IMR-90 (cell line): ENCODE measurements around the gene C16orf86. TPM values are rescaled to one million over a fixed set of nuclear protein-coding genes. Genes with fewer than 3 reads are reported as not detected.
A peak's percentile ranks its signal among the peaks of the same experiment; 100 is the strongest.

Experiments used
- ATAC-seq: fragments of 200-7000 bp; cut with Tn5 transposase; 2 replicates; pipeline ENCODE4 v1.9.1; 2020; ENCODE audit warnings: low read depth, mild to moderate bottlenecking, moderate library complexity
- BruUV-seq: library from RNA; stranded (reverse); fragments of 400-500 nt; replicated peaks from 2 replicates; lab custom pipeline; 2021; lab: Mats Ljungman, UMichigan
- CTCF ChIA-PET: fragments of 300-600 bp; formaldehyde crosslinking; extraction: SDS; loops from one replicate; lab custom pipeline; 2021; ENCODE audit warnings: antibody characterized with exemption; lab: Yijun Ruan, JAX
- POLR2A ChIA-PET: fragments of 300-600 bp; sonication (Branson Sonifier 250); formaldehyde crosslinking; loops from one replicate; lab custom pipeline; 2022; ENCODE audit warnings: antibody characterized with exemption; ENCODE audit not compliant: unreplicated experiment; lab: Charles Lee
- DNase-seq: peaks from one replicate; pipeline ENCODE4 v3.0.0; 2013
- H2AFZ ChIP-seq: replicated peaks from 2 replicates; pipeline ENCODE3; 2013; ENCODE audit warnings: low read length, mild to moderate bottlenecking; ENCODE audit not compliant: poor library complexity
- H2AK5ac ChIP-seq: 2 replicates; pipeline ENCODE4 v1.6.1; 2013; ENCODE audit warnings: low read depth, low read length, inconsistent platforms
- H2AK9ac ChIP-seq: replicated peaks from 2 replicates; pipeline ENCODE3; 2013; ENCODE audit warnings: mild to moderate bottlenecking, low read depth, low read length, moderate library complexity; ENCODE audit not compliant: poor library complexity
- H2BK120ac ChIP-seq: 2 replicates; pipeline ENCODE4 v1.6.1; 2013; ENCODE audit warnings: low read depth, low read length, inconsistent platforms
- H2BK15ac ChIP-seq: 3 replicates; pipeline ENCODE4 v1.6.1; 2013; ENCODE audit warnings: low read depth, low read length, inconsistent platforms
- H2BK20ac ChIP-seq: 2 replicates; pipeline ENCODE4 v1.6.1; 2013; ENCODE audit warnings: low read depth, mild to moderate bottlenecking, inconsistent platforms, low read length, moderate library complexity
- H2BK5ac ChIP-seq: 2 replicates; pipeline ENCODE4 v1.6.1; 2013; ENCODE audit warnings: mild to moderate bottlenecking, low read depth, low read length, inconsistent platforms; ENCODE audit not compliant: poor library complexity, severe bottlenecking
- H3K14ac ChIP-seq: replicated peaks from 2 replicates; pipeline ENCODE4 v1.6.1; 2013; ENCODE audit warnings: low read depth, low read length, inconsistent platforms
- H3K18ac ChIP-seq: 2 replicates; pipeline ENCODE4 v1.6.1; 2013; ENCODE audit warnings: low read depth, low read length, control low read depth
- H3K23ac ChIP-seq: 2 replicates; pipeline ENCODE4 v1.6.1; 2013; ENCODE audit warnings: low read depth, low read length, inconsistent platforms
- H3K27ac ChIP-seq: 2 replicates; pipeline ENCODE4 v1.5.1; 2013; ENCODE audit warnings: mild to moderate bottlenecking, control low read depth, low read length; ENCODE audit not compliant: insufficient read depth
- H3K27me3 ChIP-seq: 2 replicates; pipeline ENCODE4 v1.6.1; 2013; ENCODE audit warnings: low read length; ENCODE audit not compliant: control insufficient read depth, insufficient read depth
- H3K36me3 ChIP-seq: 2 replicates; pipeline ENCODE4 v1.6.1; 2013; ENCODE audit warnings: low read length, mixed read lengths; ENCODE audit not compliant: control insufficient read depth, insufficient read depth
- H3K4ac ChIP-seq: 2 replicates; pipeline ENCODE4 v1.6.1; 2013; ENCODE audit warnings: low read depth, low read length, inconsistent platforms
- H3K4me1 ChIP-seq: 2 replicates; pipeline ENCODE4 v1.6.1; 2013; ENCODE audit warnings: low read length, mixed read lengths; ENCODE audit not compliant: control insufficient read depth, insufficient read depth
- H3K4me2 ChIP-seq: 2 replicates; pipeline ENCODE4 v1.6.1; 2013; ENCODE audit warnings: low read depth, mild to moderate bottlenecking, control low read depth, low read length, moderate library complexity
- H3K4me3 ChIP-seq: 2 replicates; pipeline ENCODE4 v1.5.1; 2013; ENCODE audit warnings: low read depth, mild to moderate bottlenecking, control low read depth, low read length, moderate library complexity; ENCODE audit not compliant: insufficient read depth
- H3K56ac ChIP-seq: 2 replicates; pipeline ENCODE4 v1.6.1; 2013; ENCODE audit warnings: low read length, inconsistent platforms; ENCODE audit not compliant: insufficient read depth; ENCODE audit errors: extremely low read depth
- H3K79me1 ChIP-seq, 2 experiments: 2 replicates each; pipeline ENCODE4 v1.6.1; 2013; ENCODE audit warnings: low read length in 2 of 2, inconsistent platforms in 1 of 2, low read depth in 1 of 2
- H3K9ac ChIP-seq: 2 replicates; pipeline ENCODE4 v1.6.1; 2013; ENCODE audit warnings: low read depth, low read length, control low read depth
- H3K9me1 ChIP-seq: 2 replicates; pipeline ENCODE4 v1.6.1; 2013; ENCODE audit warnings: low read length, inconsistent platforms; ENCODE audit not compliant: insufficient read depth
- H3K9me3 ChIP-seq: 2 replicates; pipeline ENCODE4 v1.6.1; 2013; ENCODE audit warnings: low read length; ENCODE audit not compliant: control insufficient read depth, insufficient read depth
- H4K20me1 ChIP-seq: 2 replicates; pipeline ENCODE4 v1.6.1; 2013; ENCODE audit warnings: low read length, inconsistent platforms; ENCODE audit not compliant: insufficient read depth
- H4K5ac ChIP-seq: 2 replicates; pipeline ENCODE4 v1.6.1; 2013; ENCODE audit warnings: mild to moderate bottlenecking, low read depth, low read length, control low read depth
- H4K8ac ChIP-seq, 2 experiments: 2 replicates each; pipeline ENCODE4 v1.6.1; 2013; ENCODE audit warnings: low read depth in 2 of 2, low read length in 2 of 2, control low read depth in 1 of 2, inconsistent platforms in 1 of 2
- H4K91ac ChIP-seq: 2 replicates; pipeline ENCODE4 v1.6.1; 2013; ENCODE audit warnings: low read depth, low read length, inconsistent platforms; ENCODE audit not compliant: insufficient read depth
- MAZ ChIP-seq: IDR thresholded peaks from 2 replicates; pipeline ENCODE4 v1.6.1; 2012; ENCODE audit warnings: low read depth, mild to moderate bottlenecking, low read length, improper control_type of control experiment, moderate library complexity, borderline replicate concordance
- POLR2A ChIP-seq: IDR thresholded peaks from 2 replicates; pipeline ENCODE4 v1.6.1; 2012; ENCODE audit warnings: mild to moderate bottlenecking, low read depth, low read length
- RAD21 ChIP-seq: IDR thresholded peaks from 2 replicates; pipeline ENCODE4 v1.6.1; 2012; ENCODE audit warnings: low read length, improper control_type of control experiment
- SMC3 ChIP-seq: fragments of 150-350 bp; IDR thresholded peaks from 2 replicates; pipeline ENCODE4 v1.6.1; 2016; ENCODE audit warnings: low read depth, mild to moderate bottlenecking, antibody characterized with exemption, low read length, moderate library complexity
- WGBS, 2 experiments: methylation state at CpG; one replicate each; pipeline versions ENCODE4 v1.1.5 to v1.1.7; 2013; ENCODE audit warnings: missing lambda C conversion rate in 2 of 2; ENCODE audit not compliant: insufficient read length in 1 of 2; ENCODE audit errors: extremely low coverage in 2 of 2; 5-methylcytosine and 5-hydroxymethylcytosine counted together
- dilution Hi-C: fragments of 300-500 bp; cut with HindIII; formaldehyde crosslinking; loops from one replicate; pipeline ENCODE4 v1.14.3; 2018; ENCODE audit warnings: low sequenced_read_pairs; ENCODE audit not compliant: unreplicated experiment
- in situ Hi-C: fragments of 300-500 bp; cut with MboI; formaldehyde crosslinking; loops from 3 replicates; pipeline ENCODE4 v1.14.3; 2019; ENCODE audit warnings: low sequenced_read_pairs, inconsistent platforms, mixed read lengths
- intact Hi-C: fragments of 100-400 bp; cut with micrococcal nuclease; formaldehyde crosslinking; loops from 2 replicates; pipeline ENCODE4 v1.10.0; 2022
- polyA plus RNA-seq, 3 experiments: library from polyadenylated mRNA; depleted of rRNA; stranded (reverse); fragments of >200 nt; gene quantifications; 2 replicates each; pipeline ENCODE4 v1.2.3, GENCODE V29; 2012; ENCODE audit warnings: low replicate concordance in 1 of 3
- total RNA-seq: library from RNA; depleted of rRNA; stranded (reverse); fragments of >200 nt; gene quantifications from 2 replicates; pipeline ENCODE4 v1.2.3, GENCODE V29; 2012
- TF ChIP-seq, protein P1 (sequence below): fragments of 150-350 bp; IDR thresholded peaks from 2 replicates; pipeline ENCODE4 v1.6.1; 2016; ENCODE audit warnings: low read depth, mild to moderate bottlenecking, low read length, moderate library complexity, borderline replicate concordance
- TF ChIP-seq, protein P2 (sequence below): conservative IDR thresholded peaks from 2 replicates; pipeline ENCODE4 v1.5.1; 2012; ENCODE audit warnings: mild to moderate bottlenecking, low read depth, low read length, improper control_type of control experiment

The C16orf86 gene
- total and polyA plus RNA-seq, 2 of the 4 experiments (the other 2 are of a cell fraction): 0.54 to 0.70 TPM

DNA sequence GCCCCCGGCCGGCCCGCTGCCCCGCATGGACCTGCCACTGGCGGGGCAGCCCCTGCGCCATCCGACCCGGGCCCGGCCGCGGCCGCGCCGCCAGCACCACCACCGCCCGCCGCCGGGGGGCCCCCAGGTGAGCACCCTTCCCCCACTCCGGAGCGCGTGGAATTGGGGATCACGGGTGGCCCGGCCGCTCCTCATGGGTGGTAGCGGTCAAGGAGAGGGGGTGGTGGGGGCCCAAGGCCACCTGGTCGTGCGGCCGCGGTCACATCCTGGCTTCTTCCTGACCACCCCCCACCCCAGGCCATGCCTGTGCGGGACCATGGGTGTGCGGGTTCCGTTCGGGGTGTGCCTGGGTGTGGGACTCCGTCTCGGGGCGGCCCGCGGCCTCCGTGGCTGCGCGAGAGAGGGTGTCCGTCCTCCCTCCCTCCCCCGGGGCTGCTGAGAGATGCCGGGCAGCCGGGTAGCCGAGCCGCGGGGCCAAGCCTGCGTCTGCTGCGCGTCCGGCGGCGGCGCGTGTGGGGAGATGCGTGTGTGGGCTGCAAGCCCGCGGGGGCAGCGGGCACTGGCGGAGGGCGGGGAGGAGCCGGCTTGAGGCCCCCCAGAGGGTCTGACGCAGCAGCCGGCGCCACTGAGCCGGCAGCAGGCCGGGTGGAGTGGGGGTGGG, 13.4 kb upstream of the C16orf86 start:
- H3K27me3 ChIP-seq: peaks cover 42% of the 10 kb centered on the region
- H3K36me3 ChIP-seq: 0 out of 2 replicates have a peak, but pooled peaks cover 1% of the 10 kb centered on the region
- ATAC-seq (peak; percentile 58), DNase-seq (no peak)
- CTCF ChIA-PET: no interaction called here
- peak overlapping the region; percentile 87 for H3K4me2 ChIP-seq
- in situ Hi-C loops: no loop called here
- H3K23ac ChIP-seq: no peak overlapping the region
- POLR2A ChIA-PET: no interaction called here
- peak overlapping the region; percentile 71 for H2AFZ ChIP-seq
- peaks cover 9% of the 10 kb centered on the region for H4K20me1 ChIP-seq
- no peak overlapping the region for H2BK5ac ChIP-seq
- peak overlapping the region; percentile 51 for H3K4me3 ChIP-seq
- H2AK5ac ChIP-seq: no peak overlapping the region
- H2BK120ac ChIP-seq: no peak overlapping the region
- intact Hi-C loops: no loop called here
- H3K56ac ChIP-seq: no peak overlapping the region
- 0% methylated on average over 4 of the region's 68 CpGs; no CpG with 5 or more reads in 1 of the 2 experiments for WGBS, 2 experiments
- H3K14ac ChIP-seq: no peak overlapping the region
- no peak overlapping the region for H4K5ac ChIP-seq
- no peak for TF ChIP-seq RAD21
- no peak for TF ChIP-seq SMC3
- peak; percentile 35; the same call in 1 of the 2 replicates for TF ChIP-seq POLR2A
- TF ChIP-seq, protein P1, sequence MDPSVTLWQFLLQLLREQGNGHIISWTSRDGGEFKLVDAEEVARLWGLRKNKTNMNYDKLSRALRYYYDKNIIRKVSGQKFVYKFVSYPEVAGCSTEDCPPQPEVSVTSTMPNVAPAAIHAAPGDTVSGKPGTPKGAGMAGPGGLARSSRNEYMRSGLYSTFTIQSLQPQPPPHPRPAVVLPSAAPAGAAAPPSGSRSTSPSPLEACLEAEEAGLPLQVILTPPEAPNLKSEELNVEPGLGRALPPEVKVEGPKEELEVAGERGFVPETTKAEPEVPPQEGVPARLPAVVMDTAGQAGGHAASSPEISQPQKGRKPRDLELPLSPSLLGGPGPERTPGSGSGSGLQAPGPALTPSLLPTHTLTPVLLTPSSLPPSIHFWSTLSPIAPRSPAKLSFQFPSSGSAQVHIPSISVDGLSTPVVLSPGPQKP: no peak
- TF ChIP-seq, protein P2, sequence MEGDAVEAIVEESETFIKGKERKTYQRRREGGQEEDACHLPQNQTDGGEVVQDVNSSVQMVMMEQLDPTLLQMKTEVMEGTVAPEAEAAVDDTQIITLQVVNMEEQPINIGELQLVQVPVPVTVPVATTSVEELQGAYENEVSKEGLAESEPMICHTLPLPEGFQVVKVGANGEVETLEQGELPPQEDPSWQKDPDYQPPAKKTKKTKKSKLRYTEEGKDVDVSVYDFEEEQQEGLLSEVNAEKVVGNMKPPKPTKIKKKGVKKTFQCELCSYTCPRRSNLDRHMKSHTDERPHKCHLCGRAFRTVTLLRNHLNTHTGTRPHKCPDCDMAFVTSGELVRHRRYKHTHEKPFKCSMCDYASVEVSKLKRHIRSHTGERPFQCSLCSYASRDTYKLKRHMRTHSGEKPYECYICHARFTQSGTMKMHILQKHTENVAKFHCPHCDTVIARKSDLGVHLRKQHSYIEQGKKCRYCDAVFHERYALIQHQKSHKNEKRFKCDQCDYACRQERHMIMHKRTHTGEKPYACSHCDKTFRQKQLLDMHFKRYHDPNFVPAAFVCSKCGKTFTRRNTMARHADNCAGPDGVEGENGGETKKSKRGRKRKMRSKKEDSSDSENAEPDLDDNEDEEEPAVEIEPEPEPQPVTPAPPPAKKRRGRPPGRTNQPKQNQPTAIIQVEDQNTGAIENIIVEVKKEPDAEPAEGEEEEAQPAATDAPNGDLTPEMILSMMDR: peak; percentile 22; the same call in 1 of the 2 replicates
- TF ChIP-seq MAZ: peak; percentile 29; the same call in 1 of the 2 replicates
- H3K9me3 ChIP-seq: no peaks in the 10 kb centered on the region
- H4K91ac ChIP-seq: 0 out of 2 replicates have a peak overlapping the region, but pooled peaks have one; percentile 47
- peaks cover 3% of the 10 kb centered on the region; the same call in 1 of the 2 replicates for H3K9me1 ChIP-seq
- H3K4ac ChIP-seq: no peak overlapping the region
- H2BK20ac ChIP-seq: no peak overlapping the region
- H3K18ac ChIP-seq: no peak overlapping the region
- no TSS peak for BruUV-seq
- H3K9ac ChIP-seq: 0 out of 2 replicates have a peak overlapping the region, but pooled peaks have one; percentile 38
- H3K4me1 ChIP-seq: peaks cover 4% of the 10 kb centered on the region; the same call in 1 of the 2 replicates
- dilution Hi-C loops: no loop called here
- no peak overlapping the region; the same call in 1 of the 2 replicates for H3K27ac ChIP-seq
- H2BK15ac ChIP-seq: no peak overlapping the region
- H2AK9ac ChIP-seq: peak overlapping the region; percentile 37
- H4K8ac ChIP-seq: no peak overlapping the region
- peaks cover 0 to 3% of the 10 kb centered on the region in 2 experiments; a peak in 1 of 4 replicates for H3K79me1 ChIP-seq
